Progenitor cell of endocrine pancreas (in vitro differentiated cells): ENCODE measurements around the gene ICAM5. TPM values are rescaled to one million over a fixed set of nuclear protein-coding genes. Genes with fewer than 3 reads are reported as not detected.

ENCODE experiments used
- DNase-seq: peaks from one replicate; pipeline ENCODE4 v3.0.0; 2021; ENCODE audit warnings: low spot score; ENCODE audit not compliant: unreplicated experiment
- H3K27ac Mint-ChIP-seq: 2 replicates; pipeline ENCODE4 v1.8.0; 2021; ENCODE audit warnings: mild to moderate bottlenecking, moderate library complexity, mixed read lengths
- H3K27me3 Mint-ChIP-seq: 2 replicates; pipeline ENCODE4 v1.8.0; 2021; ENCODE audit warnings: mixed read lengths
- H3K36me3 Mint-ChIP-seq: 2 replicates; pipeline ENCODE4 v1.8.0; 2022; ENCODE audit warnings: mixed read lengths; ENCODE audit not compliant: insufficient read depth
- H3K4me1 Mint-ChIP-seq: 2 replicates; pipeline ENCODE4 v1.8.0; 2021; ENCODE audit warnings: low read depth, mixed read lengths
- H3K4me3 Mint-ChIP-seq: 2 replicates; pipeline ENCODE4 v1.8.0; 2021; ENCODE audit warnings: low read depth, mild to moderate bottlenecking, moderate library complexity, mixed read lengths
- H3K9me3 Mint-ChIP-seq: 2 replicates; pipeline ENCODE4 v1.8.0; 2021; ENCODE audit warnings: low read depth, mixed read lengths
- CTCF ChIP-seq: fragments of 200-600 bp; sonication (generic); IDR thresholded peaks from one replicate; pipeline ENCODE4 v1.5.0; 2021; ENCODE audit warnings: antibody characterized with exemption, mild to moderate bottlenecking; ENCODE audit not compliant: unreplicated experiment
- total RNA-seq: library from RNA; stranded (reverse); gene quantifications from 2 replicates; pipeline ENCODE4 v1.2.1, GENCODE V29; 2021

The ICAM5 gene
- total RNA-seq, 1 donor from 2014 or later: not detected

- no peak for TF ChIP-seq CTCF
- H3K36me3 Mint-ChIP-seq: peaks cover 11% of the 10 kb centered on the region
- no peak overlapping the region for H3K27ac Mint-ChIP-seq
- no peaks in the 10 kb centered on the region for H3K27me3 Mint-ChIP-seq
- no peak overlapping the region for H3K4me3 Mint-ChIP-seq
- H3K9me3 Mint-ChIP-seq: no peaks in the 10 kb centered on the region
- DNase-seq: no peak
- H3K4me1 Mint-ChIP-seq: no peaks in the 10 kb centered on the region
Observed at GRCh38 chr19:10321874-10322835, 32.4 kb downstream of the ICAM5 start.

- Mint-ChIP-seq H3K36me3 (peaks cover 4% of the 10 kb centered on the region), H3K4me3 (no peak overlapping the region), H3K27me3 (no peaks in the 10 kb centered on the region), H3K4me1 (no peaks in the 10 kb centered on the region), H3K9me3 (no peaks in the 10 kb centered on the region), H3K27ac (peak overlapping the region; percentile 33)
- no peak for TF ChIP-seq CTCF
- DNase-seq: no peak
Observed at GRCh38 chr19:10325732-10326131, 36.0 kb downstream of the ICAM5 start.

DNA sequence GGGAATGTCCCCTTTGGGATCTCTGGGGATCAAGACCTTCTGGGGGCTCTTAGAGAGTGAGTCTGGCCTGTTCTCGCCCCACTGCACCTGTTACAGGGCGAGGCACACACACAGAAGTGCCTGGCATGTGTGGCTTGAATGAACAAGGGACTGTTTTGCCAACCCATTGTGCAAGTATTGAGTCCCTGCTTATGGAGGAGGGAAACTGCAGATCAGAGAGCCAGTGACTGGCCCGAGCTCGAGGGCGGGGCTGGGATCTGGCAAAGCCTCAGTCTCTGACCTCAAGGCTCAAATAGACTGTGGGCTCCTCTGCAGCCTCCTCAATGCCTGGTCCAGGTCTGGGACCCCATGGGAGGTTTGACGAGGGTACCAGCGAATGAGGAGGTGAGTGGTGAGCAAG lies 38.0 kb downstream of the ICAM5 start:
- DNase-seq: no peak
- Mint-ChIP-seq H3K27me3 (no peaks in the 10 kb centered on the region), H3K9me3 (no peaks in the 10 kb centered on the region), H3K4me3 (no peak overlapping the region), H3K36me3 (no peaks in the 10 kb centered on the region), H3K27ac (no peak overlapping the region), H3K4me1 (peaks cover 7% of the 10 kb centered on the region)
- TF ChIP-seq CTCF: no peak

- no peaks in the 10 kb centered on the region for H3K27me3 Mint-ChIP-seq
- H3K4me1 Mint-ChIP-seq: peaks cover 9% of the 10 kb centered on the region
- no peak overlapping the region for H3K4me3 Mint-ChIP-seq
- TF ChIP-seq CTCF: no peak
- no peak for DNase-seq
- no peak overlapping the region for H3K27ac Mint-ChIP-seq
- no peaks in the 10 kb centered on the region for H3K36me3 Mint-ChIP-seq
- H3K9me3 Mint-ChIP-seq: no peaks in the 10 kb centered on the region
Observed at GRCh38 chr19:10328558-10329429, 39.0 kb downstream of the ICAM5 start.

DNA sequence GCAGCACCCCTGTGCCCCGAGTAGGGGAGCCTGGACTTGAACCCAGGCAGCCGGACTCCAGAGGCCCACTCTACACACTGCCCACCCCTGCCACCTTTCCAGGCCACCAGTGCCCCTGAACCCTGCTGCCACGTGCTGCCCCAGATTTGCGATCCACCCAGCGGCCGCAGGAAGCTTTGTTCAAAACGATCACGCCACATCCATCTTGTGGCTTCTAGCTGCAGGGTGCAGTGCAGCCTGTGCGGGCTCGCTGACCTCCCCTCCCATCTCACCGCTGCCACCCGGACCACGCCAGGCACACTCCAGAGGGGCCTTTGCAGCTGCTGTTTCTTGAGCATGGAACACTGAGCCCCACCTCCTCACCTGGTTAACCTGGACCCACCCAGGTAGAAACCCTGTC lies 39.8 kb downstream of the ICAM5 start:
- Mint-ChIP-seq H3K9me3 (no peaks in the 10 kb centered on the region), H3K36me3 (no peaks in the 10 kb centered on the region), H3K27ac (no peak overlapping the region), H3K4me1 (peaks cover 12% of the 10 kb centered on the region), H3K27me3 (no peaks in the 10 kb centered on the region), H3K4me3 (no peak overlapping the region)
- no peak for TF ChIP-seq CTCF
- no peak for DNase-seq
